ENCODE data around the gene AGPS.
A peak's percentile ranks its signal among the peaks of the same experiment; 100 is the strongest.

DNA sequence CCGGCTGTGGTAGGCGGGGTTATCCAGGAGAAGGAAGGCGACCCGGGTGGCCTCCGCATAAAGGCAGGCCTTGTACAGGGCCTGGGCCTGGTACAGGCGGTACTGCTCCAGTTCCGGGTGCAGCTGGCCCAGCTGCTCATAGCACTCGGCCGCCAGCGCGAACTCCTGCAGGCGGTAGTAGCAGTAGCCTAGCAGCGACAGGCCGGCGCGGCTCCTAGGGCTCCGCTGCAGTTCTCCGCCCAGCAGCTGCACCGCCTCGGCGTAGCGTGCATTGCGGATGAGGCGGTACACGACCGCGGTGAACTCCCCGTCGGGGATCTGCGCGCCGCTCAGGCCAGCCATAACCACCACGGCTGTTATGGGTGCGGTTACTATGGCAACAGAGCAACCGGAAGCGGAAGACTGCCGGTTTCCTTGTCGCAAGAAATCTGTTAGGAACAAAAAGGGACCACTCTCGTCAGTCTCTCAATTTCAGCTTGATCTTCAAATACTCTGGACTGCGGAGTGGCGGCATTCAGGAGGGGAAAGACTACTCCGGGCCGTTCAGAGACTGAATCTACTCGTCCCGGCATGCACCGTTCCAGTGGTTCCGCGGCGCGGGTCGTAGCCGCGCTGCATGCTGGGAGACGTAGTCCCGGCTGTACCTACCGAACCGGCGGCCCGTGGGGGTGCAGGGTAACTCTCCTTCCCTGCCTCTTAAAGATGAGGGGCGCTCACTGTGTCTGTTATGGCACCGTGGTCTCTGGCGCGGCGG is 160.0 kb downstream of the AGPS start:
- TF ChIP-seq, protein P1, sequence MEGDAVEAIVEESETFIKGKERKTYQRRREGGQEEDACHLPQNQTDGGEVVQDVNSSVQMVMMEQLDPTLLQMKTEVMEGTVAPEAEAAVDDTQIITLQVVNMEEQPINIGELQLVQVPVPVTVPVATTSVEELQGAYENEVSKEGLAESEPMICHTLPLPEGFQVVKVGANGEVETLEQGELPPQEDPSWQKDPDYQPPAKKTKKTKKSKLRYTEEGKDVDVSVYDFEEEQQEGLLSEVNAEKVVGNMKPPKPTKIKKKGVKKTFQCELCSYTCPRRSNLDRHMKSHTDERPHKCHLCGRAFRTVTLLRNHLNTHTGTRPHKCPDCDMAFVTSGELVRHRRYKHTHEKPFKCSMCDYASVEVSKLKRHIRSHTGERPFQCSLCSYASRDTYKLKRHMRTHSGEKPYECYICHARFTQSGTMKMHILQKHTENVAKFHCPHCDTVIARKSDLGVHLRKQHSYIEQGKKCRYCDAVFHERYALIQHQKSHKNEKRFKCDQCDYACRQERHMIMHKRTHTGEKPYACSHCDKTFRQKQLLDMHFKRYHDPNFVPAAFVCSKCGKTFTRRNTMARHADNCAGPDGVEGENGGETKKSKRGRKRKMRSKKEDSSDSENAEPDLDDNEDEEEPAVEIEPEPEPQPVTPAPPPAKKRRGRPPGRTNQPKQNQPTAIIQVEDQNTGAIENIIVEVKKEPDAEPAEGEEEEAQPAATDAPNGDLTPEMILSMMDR (conservative IDR thresholded peaks at IDR 0.05; ENCODE audit: low read depth, low read length) = 0 out of 2 replicates have a peak, but pooled peaks have one; percentile 15
- no peak for TF ChIP-seq EZH2 (IDR thresholded peaks at IDR 0.05; ENCODE audit: borderline replicate concordance, low read depth, low read length, poor library complexity, severe bottlenecking)
